Measurements from ENCODE around the gene IGDCC3. TPM values are rescaled to one million over a fixed set of nuclear protein-coding genes. Genes with fewer than 3 reads are reported as not detected.
A peak's percentile ranks its signal among the peaks of the same experiment; 100 is the strongest.

Gene IGDCC3
- total and polyA plus RNA-seq, 2 donors (not counting 1 experiment from before 2014, with no cell fraction given) = not detected

GRCh38 chr15:65360506-65360905, 17.3 kb downstream of the IGDCC3 start:
- CTCF ChIA-PET = interaction anchor here (1.1 kb wide), 1 partner anchor 43 kb away, joined by 3 read pairs; no protein-coding TSS in a partner anchor
- Histone ChIP-seq H3K4me3 (ENCODE audit: control extremely low read depth in 1 of 5, extremely low read depth in 1 of 5, insufficient read depth in 1 of 5, low read depth in 2 of 5, low read length in 4 of 5) (no peak overlapping the region), H3K79me2 (ENCODE audit: control insufficient read depth, insufficient read depth, low read length) (no peaks in the 10 kb centered on the region), H3K4me1 (ENCODE audit: control insufficient read depth in 2 of 2, insufficient read depth in 2 of 2, low read length in 2 of 2) (peaks cover 7% of the 10 kb centered on the region in 2 donors), H3K27ac (ENCODE audit: low read length in 2 of 2) (no peak overlapping the region), H3K27me3 (replicated peaks in 1 of 4; ENCODE audit: control extremely low read depth in 1 of 4, control insufficient read depth in 3 of 4, insufficient read depth in 4 of 4, low read length in 3 of 4) (peaks cover 0 to 36% (median 13%) of the 10 kb centered on the region in 4 experiments), H3K36me3 (replicated peaks in 1 of 2; ENCODE audit: control extremely low read depth in 1 of 2, control insufficient read depth in 1 of 2, extremely low read depth in 1 of 2, insufficient read depth in 2 of 2, low read length in 1 of 2) (no peaks in the 10 kb centered on the region), H4K20me1 (ENCODE audit: control insufficient read depth, insufficient read depth, low read length, poor library complexity, severe bottlenecking) (no peaks in the 10 kb centered on the region), H2AFZ (ENCODE audit: insufficient read depth, low read depth, low read length, poor library complexity, severe bottlenecking) (no peak overlapping the region), H3K4me2 (replicated peaks; ENCODE audit: low read depth, low read length, poor library complexity, severe bottlenecking) (no peak overlapping the region), H3K9me3 (ENCODE audit: control extremely low read depth in 1 of 3, control insufficient read depth in 2 of 3, insufficient read depth in 1 of 3, low read length in 2 of 3) (no peaks in the 10 kb centered on the region), H3K9ac (ENCODE audit: low read length) (no peak overlapping the region)
- POLR2A ChIA-PET = no interaction called here
- no peak overlapping the region for H3K27ac Mint-ChIP-seq
- DNase-seq (no peak), ATAC-seq (ENCODE audit: low read depth) (no peak)
- TF ChIP-seq EZH2 (IDR thresholded peaks at IDR 0.05; ENCODE audit: borderline replicate concordance, insufficient read depth, low read depth, low read length, poor library complexity, severe bottlenecking) (no peak), CTCF (IDR thresholded peaks at IDR 0.05) (no peak)
- peaks cover 6% of the 10 kb centered on the region for H3K4me1 Mint-ChIP-seq
- no peak overlapping the region for H3K4me3 Mint-ChIP-seq
- intact Hi-C loops (cut with micrococcal nuclease) = no loop called here
- WGBS (ENCODE audit: insufficient coverage) = no CpG with 5 or more reads among the region's 1 CpG
- no peaks in the 10 kb centered on the region for H3K9me3 Mint-ChIP-seq (ENCODE audit: insufficient read depth)
- H3K27me3 Mint-ChIP-seq = peaks cover 61% of the 10 kb centered on the region

GRCh38 chr15:65355988-65356353, 21.8 kb downstream of the IGDCC3 start:
- H4K20me1 ChIP-seq (ENCODE audit: control insufficient read depth, insufficient read depth, low read length, poor library complexity, severe bottlenecking) = no peaks in the 10 kb centered on the region
- no peaks in the 10 kb centered on the region for H3K79me2 ChIP-seq (ENCODE audit: control insufficient read depth, insufficient read depth, low read length)
- POLR2A ChIA-PET = no interaction called here
- peak overlapping the region in 3 of 5 experiments; percentile 14 to 21 (median 15) for H3K4me3 ChIP-seq (ENCODE audit: control extremely low read depth in 1 of 5, extremely low read depth in 1 of 5, insufficient read depth in 1 of 5, low read depth in 2 of 5, low read length in 4 of 5)
- peaks cover 1 to 13% (median 7%) of the 10 kb centered on the region in 3 donors for H3K9me3 ChIP-seq (ENCODE audit: control extremely low read depth in 1 of 3, control insufficient read depth in 2 of 3, insufficient read depth in 1 of 3, low read length in 2 of 3)
- Mint-ChIP-seq H3K4me1 (peaks cover 8% of the 10 kb centered on the region), H3K4me3 (peak overlapping the region; percentile 10), H3K27me3 (peaks cover 53% of the 10 kb centered on the region), H3K9me3 (ENCODE audit: insufficient read depth) (peaks cover 5% of the 10 kb centered on the region), H3K27ac (no peak overlapping the region)
- intact Hi-C loops (cut with micrococcal nuclease) = no loop called here
- no peak for DNase-seq
- peaks cover 7% of the 10 kb centered on the region in 2 donors for H3K4me1 ChIP-seq (ENCODE audit: control insufficient read depth in 2 of 2, insufficient read depth in 2 of 2, low read length in 2 of 2)
- H2AFZ ChIP-seq (ENCODE audit: insufficient read depth, low read depth, low read length, poor library complexity, severe bottlenecking) = peak overlapping the region; percentile 16
- WGBS (ENCODE audit: insufficient coverage) = 21% methylated on average over 11 of the region's 17 CpGs
- no peak for TF ChIP-seq EZH2 (IDR thresholded peaks at IDR 0.05; ENCODE audit: borderline replicate concordance, insufficient read depth, low read depth, low read length, poor library complexity, severe bottlenecking)
- no peak for TF ChIP-seq CTCF (IDR thresholded peaks at IDR 0.05)
- H3K9ac ChIP-seq (ENCODE audit: low read length) = no peak overlapping the region
- H3K27me3 ChIP-seq (replicated peaks in 1 of 4; ENCODE audit: control extremely low read depth in 1 of 4, control insufficient read depth in 3 of 4, insufficient read depth in 4 of 4, low read length in 3 of 4) = peaks cover 0 to 25% (median 15%) of the 10 kb centered on the region in 4 experiments
- ATAC-seq (ENCODE audit: low read depth) = no peak
- CTCF ChIA-PET = no interaction called here
- no peak overlapping the region for H3K27ac ChIP-seq (ENCODE audit: low read length in 2 of 2)
- no peaks in the 10 kb centered on the region for H3K36me3 ChIP-seq (replicated peaks in 1 of 2; ENCODE audit: control extremely low read depth in 1 of 2, control insufficient read depth in 1 of 2, extremely low read depth in 1 of 2, insufficient read depth in 2 of 2, low read length in 1 of 2)
- H3K4me2 ChIP-seq (replicated peaks; ENCODE audit: low read depth, low read length, poor library complexity, severe bottlenecking) = peak overlapping the region; percentile 72
